ENCODE results near the gene DYRK3. TPM values are rescaled to one million over a fixed set of nuclear protein-coding genes. Genes with fewer than 3 reads are reported as not detected.

DYRK3 gene
- total RNA-seq, 1 experiment from 2014 or later, result 7.1 TPM

GRCh38 chr1:206698011-206698410 lies 62.7 kb downstream of the DYRK3 start:
- Histone ChIP-seq H3K36me3 (ENCODE audit: control insufficient read depth in 1 of 2, insufficient read depth in 2 of 2, low read length in 2 of 2) (no peaks in the 10 kb centered on the region), H3K4me2 (ENCODE audit: low read length) (no peak overlapping the region), H2AFZ (ENCODE audit: low read depth, low read length, poor library complexity, severe bottlenecking) (no peak overlapping the region), H3K9me3 (ENCODE audit: control insufficient read depth in 1 of 2, insufficient read depth in 1 of 2, low read depth in 1 of 2, low read length in 2 of 2) (no peaks in the 10 kb centered on the region), H3K4me1 (ENCODE audit: control insufficient read depth in 1 of 2, insufficient read depth in 2 of 2, low read length in 2 of 2) (peaks cover 2 to 18% of the 10 kb centered on the region in 2 experiments; a peak in 2 of 4 replicates), H3K9me2 (ENCODE audit: insufficient read depth) (no peaks in the 10 kb centered on the region), H3K27ac (ENCODE audit: low read depth, low read length) (no peak overlapping the region), H3K27me3 (ENCODE audit: insufficient read depth, low read length) (no peaks in the 10 kb centered on the region), H3K79me2 (ENCODE audit: insufficient read depth, low read length) (peaks cover 87% of the 10 kb centered on the region), H3K4me3 (replicated peaks in 1 of 2; ENCODE audit: low read depth in 1 of 2, low read length in 2 of 2) (no peak overlapping the region), H3K9ac (ENCODE audit: low read length) (no peak overlapping the region), H4K20me1 (ENCODE audit: insufficient read depth) (no peaks in the 10 kb centered on the region)
- no peak for TF ChIP-seq ATF3 (IDR thresholded peaks at IDR 0.05)
- TF ChIP-seq ZBTB33 (IDR thresholded peaks at IDR 0.05; ENCODE audit: extremely low read depth, insufficient replicate concordance, low read length), result no peak
- TF ChIP-seq SIN3A (IDR thresholded peaks at IDR 0.05; ENCODE audit: low read depth), result no peak
- no peak for TF ChIP-seq CBX3 (IDR thresholded peaks at IDR 0.05; ENCODE audit: low read depth)
- TF ChIP-seq REST (IDR thresholded peaks at IDR 0.05; ENCODE audit: low read depth), result no peak
- TF ChIP-seq EZH2phosphoT487 (IDR thresholded peaks at IDR 0.05; ENCODE audit: borderline replicate concordance), result no peak
- TF ChIP-seq EZH2 (IDR thresholded peaks at IDR 0.05), result no peak
- TF ChIP-seq ZNF274 (IDR thresholded peaks at IDR 0.05; ENCODE audit: low read depth, low read length), result no peak
- TF ChIP-seq CTCF (IDR thresholded peaks at IDR 0.05 in 2 of 3, conservative IDR thresholded peaks at IDR 0.05 in 1 of 3; ENCODE audit: borderline replicate concordance in 1 of 3, insufficient read depth in 1 of 3, low read depth in 2 of 3, low read length in 2 of 3), result no peak
- no peak for TF ChIP-seq POLR2AphosphoS5 (IDR thresholded peaks at IDR 0.05; ENCODE audit: low read depth, low read length)
- TF ChIP-seq TCF7L2 (IDR thresholded peaks at IDR 0.05; ENCODE audit: borderline replicate concordance, extremely low read depth, insufficient read depth, insufficient read length), result no peak
- TF ChIP-seq CEBPB (IDR thresholded peaks at IDR 0.05; ENCODE audit: low read depth), result no peak
- TF ChIP-seq SRF (IDR thresholded peaks at IDR 0.05; ENCODE audit: low read depth), result no peak
- no peak for TF ChIP-seq FOSL1 (IDR thresholded peaks at IDR 0.05; ENCODE audit: low read depth)
- BruUV-seq (replicated peaks), result no TSS peak
- intact Hi-C loops (cut with micrococcal nuclease), result no loop called here
- ChIA-PET CTCF (no interaction called here), POLR2A (no interaction called here), RAD21 (ENCODE audit: low non-redundant PET in 1 of 2, low total read pairs in 2 of 2, uncharacterized antibody in 2 of 2, unreplicated experiment in 2 of 2) (no interaction called here)
- ATAC-seq (no peak), DNase-seq (ENCODE audit: low read depth, low spot score) (no peak)

Measured in HCT116 (cell line).